HEK293 (cell line): ENCODE measurements around the gene MYOM3.

ENCODE experiments used
- AEBP2 ChIP-seq: fragments of 450-650 bp; formaldehyde crosslinking; IDR thresholded peaks from 2 replicates; pipeline ENCODE4 v1.5.1; 2016; ENCODE audit warnings: missing biosample characterization, missing genetic modification characterization, borderline replicate concordance
- ELK4 ChIP-seq: IDR thresholded peaks from 2 replicates; pipeline ENCODE4 v1.6.1; 2011; ENCODE audit warnings: mild to moderate bottlenecking, low read depth, low read length, borderline replicate concordance
- GFI1B ChIP-seq: fragments of 450-650 bp; formaldehyde crosslinking; IDR thresholded peaks from 2 replicates; pipeline ENCODE4 v1.5.1; 2016; ENCODE audit warnings: missing biosample characterization, missing genetic modification characterization
- GLI2 ChIP-seq: fragments of 450-650 bp; formaldehyde crosslinking; IDR thresholded peaks from 2 replicates; pipeline ENCODE4; 2017; ENCODE audit warnings: missing biosample characterization, missing genetic modification characterization, low read depth, borderline replicate concordance
- KLF10 ChIP-seq: fragments of 450-650 bp; IDR thresholded peaks from 2 replicates; pipeline ENCODE4 v1.5.1; 2018; ENCODE audit warnings: missing biosample characterization, mild to moderate bottlenecking, missing genetic modification characterization
- MEIS1 ChIP-seq: sonication (generic); formaldehyde crosslinking; IDR thresholded peaks from 2 replicates; pipeline ENCODE4 v1.8.1; 2022; ENCODE audit warnings: missing genetic modification reagents, mild to moderate bottlenecking, borderline replicate concordance
- PRDM1 ChIP-seq: fragments of 450-650 bp; formaldehyde crosslinking; IDR thresholded peaks from 2 replicates; pipeline ENCODE4; 2016; ENCODE audit warnings: missing biosample characterization, missing genetic modification characterization
- SETDB1 ChIP-seq: IDR thresholded peaks from one replicate; pipeline ENCODE4 v1.6.1; 2017; ENCODE audit warnings: mild to moderate bottlenecking, low read length, moderate library complexity, mixed read lengths; ENCODE audit not compliant: insufficient read length
- SP3 ChIP-seq: fragments of 450-650 bp; formaldehyde crosslinking; IDR thresholded peaks from 2 replicates; pipeline ENCODE4 v1.5.1; 2016; ENCODE audit warnings: missing biosample characterization, missing genetic modification characterization
- ZBTB10 ChIP-seq: fragments of 450-650 bp; formaldehyde crosslinking; IDR thresholded peaks from 2 replicates; pipeline ENCODE4 v1.5.1; 2016; ENCODE audit warnings: missing biosample characterization, missing genetic modification characterization
- ZBTB44 ChIP-seq: fragments of 450-650 bp; IDR thresholded peaks from 2 replicates; pipeline ENCODE4 v1.5.1; 2018; ENCODE audit warnings: missing biosample characterization, mild to moderate bottlenecking, missing genetic modification characterization
- ZFP37 ChIP-seq: fragments of 450-650 bp; formaldehyde crosslinking; IDR thresholded peaks from 2 replicates; pipeline ENCODE4 v1.5.1; 2016; ENCODE audit warnings: missing biosample characterization, missing genetic modification characterization
- ZFP41 ChIP-seq: fragments of 450-650 bp; formaldehyde crosslinking; IDR thresholded peaks from 2 replicates; pipeline ENCODE4 v1.5.1; 2016; ENCODE audit warnings: missing biosample characterization, missing genetic modification characterization, borderline replicate concordance
- ZNF10 ChIP-seq: fragments of 450-650 bp; formaldehyde crosslinking; IDR thresholded peaks from 2 replicates; pipeline ENCODE4 v1.5.1; 2017; ENCODE audit warnings: missing biosample characterization, missing genetic modification characterization
- ZNF121 ChIP-seq: fragments of 450-650 bp; formaldehyde crosslinking; IDR thresholded peaks from 2 replicates; pipeline ENCODE4 v1.5.1; 2016; ENCODE audit warnings: missing biosample characterization, missing genetic modification characterization
- ZNF175 ChIP-seq: fragments of 450-650 bp; formaldehyde crosslinking; IDR thresholded peaks from 2 replicates; pipeline ENCODE4 v1.5.1; 2016; ENCODE audit warnings: missing biosample characterization, missing genetic modification characterization
- ZNF184 ChIP-seq: fragments of 450-650 bp; IDR thresholded peaks from 2 replicates; pipeline ENCODE4 v1.5.1; 2018; ENCODE audit warnings: missing biosample characterization, mild to moderate bottlenecking, missing genetic modification characterization
- ZNF2 ChIP-seq: fragments of 450-650 bp; formaldehyde crosslinking; IDR thresholded peaks from 2 replicates; pipeline ENCODE4 v1.5.1; 2016; ENCODE audit warnings: missing biosample characterization, missing genetic modification characterization
- ZNF266 ChIP-seq: fragments of 450-650 bp; formaldehyde crosslinking; IDR thresholded peaks from 2 replicates; pipeline ENCODE4 v1.5.1; 2016; ENCODE audit warnings: missing biosample characterization, missing genetic modification characterization, low read depth
- ZNF292 ChIP-seq: fragments of 450-650 bp; formaldehyde crosslinking; IDR thresholded peaks from 2 replicates; pipeline ENCODE4 v1.5.1; 2016; ENCODE audit warnings: low read depth, missing biosample characterization, missing genetic modification characterization, borderline replicate concordance
- ZNF324 ChIP-seq: fragments of 450-650 bp; formaldehyde crosslinking; IDR thresholded peaks from 2 replicates; pipeline ENCODE4 v1.5.1; 2016; ENCODE audit warnings: missing biosample characterization, missing genetic modification characterization
- ZNF335 ChIP-seq: fragments of 450-650 bp; formaldehyde crosslinking; conservative IDR thresholded peaks from 2 replicates; pipeline ENCODE4 v1.5.1; 2016; ENCODE audit warnings: missing biosample characterization, missing genetic modification characterization
- ZNF341 ChIP-seq: fragments of 450-650 bp; formaldehyde crosslinking; IDR thresholded peaks from 2 replicates; pipeline ENCODE4; 2016; ENCODE audit warnings: low read depth, missing biosample characterization, missing genetic modification characterization
- ZNF391 ChIP-seq: fragments of 450-650 bp; formaldehyde crosslinking; IDR thresholded peaks from 2 replicates; pipeline ENCODE4 v1.5.1; 2016; ENCODE audit warnings: low read depth, missing biosample characterization, missing genetic modification characterization, borderline replicate concordance
- ZNF404 ChIP-seq: fragments of 450-650 bp; formaldehyde crosslinking; IDR thresholded peaks from 2 replicates; pipeline ENCODE4 v1.5.1; 2017; ENCODE audit warnings: missing biosample characterization, missing genetic modification characterization
- ZNF501 ChIP-seq: fragments of 450-650 bp; formaldehyde crosslinking; IDR thresholded peaks from 2 replicates; pipeline ENCODE4 v1.5.1; 2016; ENCODE audit warnings: missing biosample characterization, missing genetic modification characterization
- ZNF624 ChIP-seq: fragments of 450-650 bp; formaldehyde crosslinking; IDR thresholded peaks from 2 replicates; pipeline ENCODE4 v1.5.1; 2017; ENCODE audit warnings: missing biosample characterization, missing genetic modification characterization
- ZNF639 ChIP-seq: fragments of 450-650 bp; formaldehyde crosslinking; IDR thresholded peaks from 2 replicates; pipeline ENCODE4 v1.5.1; 2016; ENCODE audit warnings: missing biosample characterization, missing genetic modification characterization
- ZNF664 ChIP-seq: fragments of 450-650 bp; formaldehyde crosslinking; IDR thresholded peaks from 2 replicates; pipeline ENCODE4 v1.5.1; 2016; ENCODE audit warnings: missing biosample characterization, missing genetic modification characterization
- ZNF777 ChIP-seq: fragments of 450-650 bp; formaldehyde crosslinking; IDR thresholded peaks from 2 replicates; pipeline ENCODE4 v1.5.1; 2017; ENCODE audit warnings: missing biosample characterization, missing genetic modification characterization, borderline replicate concordance
- ZNF843 ChIP-seq: fragments of 450-650 bp; formaldehyde crosslinking; IDR thresholded peaks from 2 replicates; pipeline ENCODE4 v1.5.1; 2016; ENCODE audit warnings: missing biosample characterization, missing genetic modification characterization
- ZSCAN5A ChIP-seq: fragments of 450-650 bp; formaldehyde crosslinking; IDR thresholded peaks from 2 replicates; pipeline ENCODE4 v1.5.1; 2016; ENCODE audit warnings: missing biosample characterization, missing genetic modification characterization

Gene MYOM3

GRCh38 chr1:24111996-24112779, at the start of gene MYOM3 (continued):
- TF ChIP-seq ZBTB10: no peak
- TF ChIP-seq ELK4: no peak
- no peak for TF ChIP-seq ZNF624 (tag by site-specific recombination)
- TF ChIP-seq ZNF324 (tag by site-specific recombination): no peak
- no peak for TF ChIP-seq ZNF639
- TF ChIP-seq ZNF664 (tag by site-specific recombination): no peak
- no peak for TF ChIP-seq SP3 (tag by site-specific recombination)
- no peak for TF ChIP-seq AEBP2 (tag by site-specific recombination)
- TF ChIP-seq GFI1B (tag by site-specific recombination): no peak
- TF ChIP-seq KLF10 (tag by site-specific recombination): no peak
- TF ChIP-seq ZNF292 (tag by site-specific recombination): no peak
- TF ChIP-seq ZFP37: no peak
- no peak for TF ChIP-seq ZBTB44 (tag by site-specific recombination)
- no peak for TF ChIP-seq ZNF404 (tag by site-specific recombination)
- no peak for TF ChIP-seq ZNF184
- no peak for TF ChIP-seq GLI2
- TF ChIP-seq ZNF341 (tag by site-specific recombination): no peak
- no peak for TF ChIP-seq ZSCAN5A (tag by site-specific recombination)
- no peak for TF ChIP-seq ZNF843 (tag by site-specific recombination)
- TF ChIP-seq ZNF501 (tag by site-specific recombination): no peak
- TF ChIP-seq ZNF391 (tag by site-specific recombination): no peak
- no peak for TF ChIP-seq MEIS1 (CRISPR knock-in tag)
- no peak for TF ChIP-seq SETDB1
- no peak for TF ChIP-seq ZNF777 (tag by site-specific recombination)
- TF ChIP-seq PRDM1: no peak
- no peak for TF ChIP-seq ZNF175 (tag by site-specific recombination)
- TF ChIP-seq ZNF335 (tag by site-specific recombination): peak; percentile 87
- TF ChIP-seq ZNF10 (tag by site-specific recombination): no peak; the same call in 1 of the 2 replicates
- TF ChIP-seq ZNF266 (tag by site-specific recombination): no peak
- TF ChIP-seq ZNF2 (tag by site-specific recombination): peak; percentile 92
- no peak for TF ChIP-seq ZFP41 (tag by site-specific recombination)
- no peak for TF ChIP-seq ZNF121 (tag by site-specific recombination)
